Occipital lobe (tissue), 2 donors: ENCODE measurements around the gene SOBP. TPM values are rescaled to one million over a fixed set of nuclear protein-coding genes. Genes with fewer than 3 reads are reported as not detected.

Experiments
- DNase-seq: peaks from one replicate; lab custom pipeline; 2025; lab: John Stamatoyannopoulos, UW
- total RNA-seq: library from RNA; depleted of rRNA; stranded (reverse); fragments of >200 nt; gene quantifications from one replicate; pipeline ENCODE4 v1.2.3, GENCODE V29; 2014

The SOBP gene
- total RNA-seq, 1 donor from 2014 or later, result 56.9 TPM

DNA sequence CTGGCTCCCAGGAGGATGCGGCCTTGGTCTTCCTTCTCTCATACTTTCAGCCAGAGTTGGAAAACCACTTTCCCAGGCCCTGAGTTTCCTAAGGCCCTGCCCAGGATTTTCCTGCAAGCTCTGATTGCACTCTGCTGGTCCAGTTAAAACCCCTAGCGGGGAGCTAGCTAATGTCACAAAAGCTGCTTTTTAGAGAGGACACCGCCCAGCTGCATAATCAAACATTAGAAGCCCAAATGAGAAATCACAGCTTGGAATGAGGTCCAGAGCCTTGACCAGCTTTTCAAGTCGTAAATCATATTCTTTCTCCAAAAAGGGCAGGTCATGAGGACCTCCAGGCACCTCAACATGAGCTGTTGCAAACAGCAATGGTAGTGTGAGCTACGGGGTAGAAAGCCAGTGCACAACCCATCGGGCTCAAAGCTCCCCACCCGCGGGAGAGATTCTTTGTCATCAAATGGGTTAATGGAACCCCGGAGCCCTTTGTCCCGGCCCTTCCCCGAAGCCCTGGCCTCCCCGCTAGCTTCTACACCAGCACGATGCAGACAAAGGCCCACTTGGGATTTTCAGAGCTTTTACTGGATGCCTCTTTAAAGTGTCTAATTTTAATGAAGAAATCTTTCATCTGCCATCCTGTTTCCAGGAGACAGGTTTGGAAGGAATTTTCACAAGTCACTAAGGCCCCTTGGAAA, 200.2 kb downstream of the SOBP start:
- DNase-seq, result no peak

DNA sequence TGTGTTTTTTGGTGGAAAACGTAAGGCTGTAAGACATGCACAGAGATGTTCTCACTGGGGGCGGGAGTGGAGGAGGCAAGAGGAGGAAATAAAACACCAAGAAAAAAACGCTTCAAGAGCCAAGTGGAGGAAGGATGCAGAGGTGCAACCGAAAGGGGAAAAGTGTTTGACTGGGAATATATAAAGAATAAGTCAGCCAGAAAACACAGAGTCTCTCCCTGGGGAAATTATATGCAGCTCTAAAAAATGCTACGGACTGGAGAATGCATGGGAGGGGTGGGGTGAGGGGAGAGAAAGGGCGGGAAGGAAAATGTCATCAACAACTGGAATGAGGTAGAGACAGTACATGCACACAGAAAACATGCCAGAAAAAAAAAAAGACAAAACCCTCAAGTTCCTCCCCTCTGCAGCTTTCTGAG, 200.7 kb downstream of the SOBP start:
- no peak for DNase-seq

DNA sequence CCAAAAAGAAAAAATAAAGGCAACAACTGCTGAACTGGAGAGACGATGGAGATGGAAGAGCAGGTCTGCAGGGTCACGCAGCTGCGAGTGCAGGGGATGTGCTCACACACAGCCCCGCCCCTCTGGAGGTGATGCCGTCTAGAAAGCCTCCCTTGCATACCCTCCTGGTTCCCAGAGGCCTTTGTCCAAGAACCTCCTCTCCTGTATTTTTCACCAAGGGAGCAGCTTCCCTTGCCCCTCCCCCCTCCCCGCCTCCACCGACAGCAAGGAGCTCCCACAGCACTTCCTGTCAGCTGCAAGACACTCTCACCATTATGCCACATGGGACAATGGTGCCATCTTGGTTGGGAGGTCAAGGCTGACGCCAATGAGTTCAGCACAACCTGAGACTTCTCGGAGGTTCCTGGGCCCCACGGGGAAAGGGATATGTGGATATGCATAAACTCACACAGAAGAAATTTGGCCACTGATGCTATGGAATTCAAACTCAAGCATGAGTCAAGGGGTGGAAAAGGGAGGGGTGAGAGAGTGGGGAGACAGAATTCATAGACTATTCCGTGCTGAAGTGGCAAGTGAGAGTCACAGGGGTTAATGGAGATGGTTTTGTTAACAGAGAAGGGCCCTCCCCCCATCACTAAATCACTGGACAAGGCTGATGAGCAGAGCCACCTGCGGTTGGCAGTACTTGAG, 201.3 kb downstream of the SOBP start:
- no peak for DNase-seq

DNA sequence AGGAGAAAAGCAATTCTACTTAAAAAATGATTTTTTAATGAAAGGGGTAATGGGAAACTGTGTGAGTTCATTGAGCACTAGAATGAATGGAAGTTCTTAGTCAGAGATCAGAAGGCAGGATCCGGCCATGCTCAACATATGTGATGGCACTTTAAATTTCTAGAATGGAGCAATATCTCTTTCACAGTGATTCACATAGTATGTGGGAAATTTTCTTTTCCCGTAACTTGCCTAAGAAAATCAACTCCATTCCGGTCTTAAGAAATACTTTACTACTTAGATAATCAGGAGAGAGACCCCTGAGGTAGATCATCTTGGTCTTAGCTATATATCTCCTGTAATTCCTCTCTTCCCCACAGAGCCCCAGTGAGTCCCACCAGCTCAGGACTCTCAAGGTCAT, 202.4 kb downstream of the SOBP start:
- no peak for DNase-seq

DNA sequence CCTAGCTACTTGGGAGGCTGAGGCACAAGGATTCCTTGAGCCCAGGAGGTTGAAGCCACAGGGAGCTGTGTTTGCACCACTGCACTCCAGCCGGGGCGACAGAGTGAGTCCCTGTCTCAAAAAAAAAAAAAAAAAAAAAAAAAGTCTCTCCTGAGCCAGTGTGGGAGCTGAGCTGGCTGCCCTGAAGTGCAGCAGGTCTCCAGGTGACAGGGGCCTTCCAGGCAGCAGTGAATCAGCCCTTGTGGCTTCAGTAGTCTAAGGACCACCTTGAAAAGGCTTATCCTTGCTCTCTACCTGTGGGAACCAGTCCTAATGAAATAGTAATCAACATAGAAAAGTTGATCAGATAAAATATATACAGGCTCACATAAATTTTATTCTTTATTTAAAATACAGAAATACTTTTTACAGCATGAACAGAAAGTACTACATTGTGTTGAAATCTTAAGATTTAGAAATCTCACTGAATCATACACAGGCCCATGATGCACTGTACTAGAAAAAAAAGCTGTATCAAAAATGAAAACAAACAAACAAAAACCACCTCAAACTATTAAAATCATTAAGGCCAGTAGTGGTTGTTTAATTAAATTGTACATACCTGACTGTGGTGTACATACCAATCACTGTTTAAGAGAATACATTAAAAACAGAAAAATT, 205.3 kb downstream of the SOBP start:
- no peak for DNase-seq

DNA sequence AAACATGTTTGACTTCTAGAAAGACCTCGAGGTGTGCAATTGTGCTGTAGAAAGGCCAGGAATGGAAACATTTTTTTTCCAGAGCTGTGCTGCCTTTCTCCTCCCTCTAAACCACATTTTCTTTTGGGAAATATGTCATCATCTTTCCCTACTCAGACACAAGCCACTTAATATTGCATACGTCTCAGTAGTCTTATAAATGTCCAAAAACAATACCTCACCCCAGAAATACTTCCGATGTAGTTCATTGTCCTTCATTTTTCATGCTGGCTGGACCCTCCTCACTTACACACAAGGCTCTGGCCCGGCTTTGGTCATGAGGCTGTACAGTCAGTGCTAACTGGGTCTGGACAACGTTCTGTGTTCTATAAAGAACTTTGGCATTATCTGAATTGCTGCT, 207.8 kb downstream of the SOBP start:
- no peak for DNase-seq

DNA sequence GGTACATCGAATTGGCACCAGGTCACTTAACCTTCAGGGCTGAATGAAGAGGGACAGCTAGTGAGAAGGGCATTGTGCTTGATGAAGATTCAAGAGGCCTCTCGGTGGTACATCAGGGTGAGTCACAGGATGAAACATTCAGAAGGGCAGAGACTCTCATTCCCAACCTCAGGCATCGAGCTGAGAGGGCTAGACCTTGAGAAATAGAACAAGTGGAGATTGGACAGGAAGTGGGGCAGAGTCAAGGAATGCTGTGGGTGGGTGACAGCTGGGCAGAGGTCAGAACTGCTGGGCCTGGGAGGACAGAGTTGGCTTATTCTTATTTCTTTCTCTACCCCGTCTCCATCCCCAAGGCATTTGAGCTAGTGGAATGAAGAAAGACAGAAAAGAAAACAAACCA, 208.2 kb downstream of the SOBP start:
- no peak for DNase-seq

DNA sequence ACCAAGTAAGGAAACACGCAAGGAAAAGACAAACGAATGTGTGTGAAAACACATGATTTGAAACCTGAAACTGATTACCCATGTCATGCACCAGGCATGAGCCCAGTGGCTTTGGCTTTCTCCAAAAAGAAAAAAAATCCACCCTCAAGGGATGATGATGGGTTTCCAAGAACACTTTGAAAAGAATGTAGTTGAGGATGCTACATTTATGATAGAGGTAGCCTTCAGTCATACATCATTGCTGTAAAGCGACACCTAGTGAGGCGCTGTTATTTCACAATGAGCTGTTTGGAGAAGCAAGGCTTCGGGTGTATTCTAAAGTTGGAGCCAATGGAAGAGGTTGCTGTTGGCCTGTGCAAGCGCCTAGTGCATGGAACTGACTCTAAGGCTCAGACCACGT, 209.3 kb downstream of the SOBP start:
- DNase-seq, result no peak

DNA sequence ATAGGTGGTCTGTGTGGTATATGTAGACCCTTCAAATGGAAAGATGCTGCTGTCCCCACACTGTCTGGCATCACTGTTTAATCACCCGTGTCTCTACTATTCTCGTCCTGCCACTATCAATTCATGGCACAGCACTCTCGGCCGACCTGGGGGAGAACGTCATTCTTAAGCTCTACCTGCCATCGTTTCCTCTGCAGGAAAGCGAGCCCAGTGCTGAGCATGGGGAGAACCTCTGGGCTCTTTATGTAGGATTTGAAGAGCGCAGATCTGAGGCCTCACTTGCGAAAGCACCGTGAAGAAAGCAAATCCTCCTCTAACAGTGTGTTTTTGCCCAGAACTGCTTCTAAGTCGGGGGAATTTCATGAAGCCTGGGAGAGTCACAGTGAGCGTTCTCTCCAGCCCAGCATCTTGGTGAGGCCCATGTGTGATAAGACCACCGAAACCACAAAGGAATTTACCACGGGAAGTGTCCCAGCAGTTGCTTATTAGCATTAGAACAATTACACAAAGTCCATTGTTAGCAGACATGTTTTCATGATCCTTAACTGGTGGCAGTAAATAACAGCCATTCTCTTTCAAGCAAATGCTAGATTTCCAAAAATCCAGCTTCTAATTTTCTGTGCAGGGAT, 209.9 kb downstream of the SOBP start:
- no peak for DNase-seq

DNA sequence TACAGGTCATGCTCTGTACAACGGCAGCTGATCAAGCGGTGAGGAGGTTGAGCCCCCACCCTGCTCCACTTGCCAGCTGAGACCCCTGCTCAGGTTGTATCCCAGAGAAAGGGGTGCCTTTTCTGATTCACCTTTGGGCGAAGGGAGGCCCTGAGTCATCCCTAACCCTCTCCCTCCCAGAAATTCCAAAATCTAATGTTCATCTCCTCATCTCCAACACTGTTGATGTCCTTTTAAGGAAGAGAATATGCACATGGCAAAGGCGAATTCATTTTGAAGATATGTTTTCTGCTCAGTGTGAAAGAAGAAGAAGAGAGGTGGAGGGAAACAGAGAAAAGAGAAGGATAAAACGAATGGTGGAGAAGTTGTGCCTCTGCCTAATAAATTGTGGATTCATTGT, 213.7 kb downstream of the SOBP start:
- DNase-seq, result no peak

DNA sequence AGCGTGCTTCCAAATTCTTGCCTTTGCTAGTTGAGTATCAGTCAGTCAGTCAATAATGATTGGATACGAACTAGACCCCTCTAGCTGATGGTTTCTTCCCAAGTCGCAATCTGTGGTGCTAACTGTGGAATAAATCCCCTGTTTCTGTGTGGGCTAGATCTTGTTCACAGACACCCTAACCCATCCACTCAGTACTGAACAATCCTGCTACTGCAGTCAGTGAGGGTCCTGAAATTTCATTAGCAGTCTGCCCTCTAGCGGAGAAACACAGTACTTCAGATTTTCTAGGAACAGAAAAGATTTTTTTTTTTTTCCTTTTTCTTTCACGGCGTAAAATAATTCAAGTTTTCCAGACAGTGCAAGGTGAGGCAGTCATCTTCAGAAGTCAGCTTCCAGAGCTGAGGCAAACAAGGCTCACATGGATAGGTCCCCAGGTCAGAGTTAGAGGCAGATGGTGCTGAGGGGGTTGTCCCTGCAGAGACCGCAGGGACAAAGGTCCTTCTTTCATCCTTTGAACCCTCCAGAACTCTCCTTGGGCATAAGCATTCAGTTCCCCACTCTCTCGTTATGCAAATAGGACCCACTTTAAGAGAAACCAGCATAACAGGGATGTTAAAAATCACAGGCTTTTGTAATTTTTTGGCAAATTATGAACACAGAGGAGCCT, 214.6 kb downstream of the SOBP start:
- DNase-seq, result no peak

DNA sequence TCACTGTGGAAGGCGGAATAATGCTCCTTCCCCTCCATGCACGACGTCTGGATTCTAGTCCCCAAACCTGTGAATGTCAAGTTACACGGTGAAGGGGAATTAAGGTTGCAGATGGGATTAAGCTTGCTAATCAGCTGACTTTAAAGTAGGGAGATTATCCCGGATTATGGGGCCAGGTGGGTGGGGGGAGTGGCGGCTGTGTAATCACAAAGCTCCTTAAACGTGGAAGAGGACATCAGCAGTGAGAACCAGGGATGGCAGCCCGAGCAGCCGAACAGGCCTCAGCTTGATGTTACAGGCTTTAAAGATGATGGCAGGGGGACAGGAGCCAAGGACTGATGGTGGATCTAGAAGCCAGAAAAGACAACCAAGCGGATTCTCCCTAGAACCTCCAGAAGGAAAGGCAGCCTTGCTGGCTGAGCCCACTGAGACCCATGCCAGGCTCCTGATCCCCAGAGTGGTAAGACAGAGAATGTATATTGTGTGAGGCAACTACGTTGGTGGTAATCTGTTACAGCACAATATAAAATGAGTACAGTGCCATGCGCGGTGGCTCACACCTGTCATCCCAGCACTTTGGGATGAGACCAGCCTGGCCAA, 216.7 kb downstream of the SOBP start:
- DNase-seq, result no peak

DNA sequence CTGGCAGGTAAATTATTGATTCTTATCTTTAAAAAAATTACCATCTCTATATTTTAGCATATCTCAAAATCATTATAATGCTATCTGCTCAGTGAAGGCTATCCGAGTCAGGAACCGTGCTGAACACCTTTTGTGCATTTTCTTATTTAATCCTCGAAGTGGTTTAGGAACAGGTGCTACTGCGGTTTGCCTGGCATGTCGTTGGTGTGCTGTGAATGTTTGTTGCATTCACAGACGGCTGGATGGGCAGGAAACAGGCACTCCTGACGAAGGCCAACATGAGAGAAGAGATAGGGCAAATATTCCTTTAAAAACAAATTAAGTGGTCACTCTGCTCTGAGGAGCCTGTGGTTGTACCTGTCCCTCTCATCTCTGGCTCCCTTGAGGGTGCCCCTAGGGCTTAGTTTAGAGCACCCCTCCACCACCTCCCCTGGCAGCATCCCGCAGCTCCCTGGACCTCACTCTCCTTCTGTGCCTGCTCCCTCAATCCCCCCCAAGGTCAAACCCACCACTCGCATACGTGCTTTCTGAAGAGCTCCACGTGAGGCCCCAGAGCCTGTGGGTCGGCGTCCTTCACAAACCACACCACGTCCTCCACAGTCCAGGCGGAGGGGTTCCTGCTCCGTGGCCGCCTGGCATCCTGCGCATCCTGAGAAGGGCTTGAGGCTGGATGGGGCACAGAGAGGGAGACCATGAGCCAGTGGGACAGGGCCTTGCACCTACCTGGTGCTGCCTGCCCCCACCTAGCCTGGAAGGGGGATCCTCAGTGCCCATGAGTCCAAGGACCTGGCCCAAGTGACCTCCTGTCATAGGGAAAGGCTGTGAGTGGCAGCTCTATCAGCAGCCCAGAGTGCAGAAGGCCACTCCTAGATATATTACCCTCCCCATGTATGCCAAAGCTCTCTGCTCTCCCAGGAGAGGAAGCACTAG, 217.7 kb downstream of the SOBP start:
- DNase-seq, result no peak

DNA sequence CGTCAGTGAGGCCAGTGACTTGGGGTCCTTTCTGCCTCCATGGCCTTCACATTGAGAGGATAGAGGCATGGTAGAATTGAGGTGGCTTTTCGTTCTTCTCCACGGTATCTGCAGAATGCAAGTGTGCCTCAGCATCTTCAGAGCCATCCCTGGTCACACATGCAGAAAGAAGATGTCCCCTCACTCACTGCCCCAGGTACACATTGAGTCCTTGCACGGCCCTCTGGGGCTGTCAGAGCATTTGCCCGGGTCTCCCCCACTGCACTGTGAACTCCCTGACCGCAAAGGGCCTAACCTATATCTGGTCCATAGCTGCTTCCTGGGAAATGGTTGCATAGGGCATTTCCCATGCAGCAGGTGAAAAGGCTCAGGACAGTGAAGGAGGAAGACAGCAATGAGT, 218.5 kb downstream of the SOBP start:
- DNase-seq, result no peak

DNA sequence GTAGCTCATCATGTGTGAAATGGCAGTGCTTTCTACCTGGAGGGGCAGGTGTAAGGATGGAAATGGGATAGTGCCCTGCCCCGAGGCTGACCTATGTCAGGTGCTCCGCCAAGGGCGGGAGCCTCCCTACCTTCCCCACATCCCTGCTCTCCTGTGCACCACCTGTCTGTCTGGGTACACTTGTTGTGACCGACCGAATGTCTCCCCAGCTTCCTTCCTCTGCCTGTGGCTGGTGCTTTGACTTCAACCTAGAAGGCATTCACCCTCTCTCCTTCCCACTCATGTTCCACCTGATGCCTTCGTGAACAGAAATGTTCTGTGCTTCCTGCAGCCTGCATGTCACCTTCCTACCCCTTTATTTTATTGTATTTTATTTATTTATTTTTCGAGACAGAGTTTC, 219.4 kb downstream of the SOBP start:
- DNase-seq, result no peak

Other genes starting within 250 kb of the SOBP start
- 11.5 TPM for gene PDSS2, start 30.6 kb upstream of the SOBP start, total RNA-seq